Measurements from ENCODE around the gene CTSE. TPM values are rescaled to one million over a fixed set of nuclear protein-coding genes. Genes with fewer than 3 reads are reported as not detected.

Gene CTSE
- total and polyA plus RNA-seq, 12 donors: 0.07 to 0.11 TPM; not detected in 10

DNA sequence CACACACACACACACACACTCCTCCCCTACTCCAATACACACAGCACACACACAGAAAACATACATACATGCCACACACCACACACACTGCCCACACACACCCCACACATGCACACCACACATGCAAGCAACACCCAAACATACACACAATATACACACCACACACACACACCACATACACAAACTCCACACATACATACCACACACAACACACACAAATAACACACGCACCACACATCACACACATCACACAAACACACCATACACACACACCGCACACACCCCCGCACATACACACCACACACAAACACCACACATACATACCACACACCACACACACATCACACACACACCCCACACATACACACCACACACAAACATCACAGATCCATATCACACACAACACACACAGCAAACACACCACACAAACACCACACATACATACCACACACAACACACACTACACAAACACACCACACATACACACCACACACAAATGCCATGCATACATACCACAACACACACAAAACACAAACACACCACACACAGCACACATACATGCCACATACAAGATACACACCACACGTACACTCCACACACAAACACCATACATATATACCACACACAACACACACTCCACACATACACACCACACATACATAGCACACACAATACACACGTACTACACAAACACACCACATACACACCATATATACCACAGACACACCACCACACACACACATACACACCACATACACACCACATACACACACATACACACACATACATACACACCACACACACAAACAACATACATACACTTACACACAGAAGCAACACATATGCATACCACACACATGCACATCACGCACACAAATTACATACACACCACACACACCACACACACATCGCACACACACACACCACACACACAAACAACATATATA is 19.6 kb downstream of the CTSE start:
- Histone ChIP-seq H3K27ac (peak overlapping the region in 1 of 5 donors; percentile 20), H3K4me1 (replicated peaks in 1 of 2) (peaks cover 0 to 14% of the 10 kb centered on the region in 2 donors), H3K27me3 (no peaks in the 10 kb centered on the region), H3K9me3 (replicated peaks in 1 of 3) (no peaks in the 10 kb centered on the region), H3K36me3 (replicated peaks in 1 of 2) (no peaks in the 10 kb centered on the region), H3K4me3 (no peak overlapping the region)
- TF ChIP-seq, protein P1, sequence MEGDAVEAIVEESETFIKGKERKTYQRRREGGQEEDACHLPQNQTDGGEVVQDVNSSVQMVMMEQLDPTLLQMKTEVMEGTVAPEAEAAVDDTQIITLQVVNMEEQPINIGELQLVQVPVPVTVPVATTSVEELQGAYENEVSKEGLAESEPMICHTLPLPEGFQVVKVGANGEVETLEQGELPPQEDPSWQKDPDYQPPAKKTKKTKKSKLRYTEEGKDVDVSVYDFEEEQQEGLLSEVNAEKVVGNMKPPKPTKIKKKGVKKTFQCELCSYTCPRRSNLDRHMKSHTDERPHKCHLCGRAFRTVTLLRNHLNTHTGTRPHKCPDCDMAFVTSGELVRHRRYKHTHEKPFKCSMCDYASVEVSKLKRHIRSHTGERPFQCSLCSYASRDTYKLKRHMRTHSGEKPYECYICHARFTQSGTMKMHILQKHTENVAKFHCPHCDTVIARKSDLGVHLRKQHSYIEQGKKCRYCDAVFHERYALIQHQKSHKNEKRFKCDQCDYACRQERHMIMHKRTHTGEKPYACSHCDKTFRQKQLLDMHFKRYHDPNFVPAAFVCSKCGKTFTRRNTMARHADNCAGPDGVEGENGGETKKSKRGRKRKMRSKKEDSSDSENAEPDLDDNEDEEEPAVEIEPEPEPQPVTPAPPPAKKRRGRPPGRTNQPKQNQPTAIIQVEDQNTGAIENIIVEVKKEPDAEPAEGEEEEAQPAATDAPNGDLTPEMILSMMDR (IDR thresholded peaks at IDR 0.05): no peak
- TF ChIP-seq POLR2A (IDR thresholded peaks at IDR 0.05): no peak
- WGBS, 4 donors: 90 to 94% (median 93%) methylated on average over 7 of the region's 7 CpGs
- DNase-seq: no peak
- intact Hi-C loops (cut with DNase I): no loop called here

DNA sequence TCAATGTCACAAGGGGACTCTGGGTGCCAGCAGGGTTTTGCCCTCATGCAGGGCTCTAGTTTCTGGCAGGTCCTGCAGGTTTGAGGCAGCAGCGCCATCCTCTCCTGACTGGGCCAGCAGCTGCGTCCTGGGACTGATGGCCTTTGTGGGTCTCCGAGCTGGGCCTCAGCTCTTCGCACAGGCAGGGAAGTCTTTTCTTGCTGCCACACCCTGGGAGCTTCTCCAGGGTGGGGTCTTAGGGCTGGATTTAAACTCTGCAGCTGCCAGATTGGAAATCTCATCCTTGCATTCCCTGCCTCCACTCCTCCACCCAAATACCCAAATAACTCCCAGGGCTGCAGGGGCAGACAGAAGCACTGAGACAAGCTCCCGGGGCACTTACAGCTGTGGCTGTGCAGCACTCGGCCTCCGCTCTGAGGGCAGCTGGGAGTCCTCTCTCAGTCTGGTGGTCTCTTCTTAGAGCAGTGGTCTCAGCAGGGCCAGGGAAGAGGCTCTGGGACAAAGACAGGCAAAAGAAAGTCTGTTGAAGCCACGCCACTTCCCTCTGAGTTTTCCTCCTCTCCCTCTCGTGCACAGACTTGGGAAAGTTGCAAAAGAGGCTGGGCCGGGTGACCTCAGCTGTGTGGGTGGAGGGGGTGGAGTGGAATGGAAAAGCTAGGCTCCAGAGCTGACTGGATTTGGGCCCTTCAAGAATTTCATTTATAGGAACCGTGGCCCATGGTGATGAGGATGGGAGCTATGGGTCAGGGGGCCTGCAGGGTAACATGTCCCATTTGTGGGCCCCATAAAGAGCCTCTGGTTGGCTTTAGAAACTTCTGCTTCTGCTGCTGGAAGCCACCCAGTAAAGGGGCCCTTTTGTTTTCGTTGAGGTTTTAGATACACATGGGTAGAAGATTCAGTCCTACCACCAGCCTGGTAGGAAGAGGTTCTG is 20.6 kb downstream of the CTSE start, which contains the start of gene RAB7B:
TSS of gene RAB7B (minus strand) at position 525 of the 931 bp plus-strand sequence. CDS start 9,260 bp downstream, outside the sequence.
- Histone ChIP-seq H3K27me3 (no peaks in the 10 kb centered on the region), H3K27ac (peak within 1 kb of the TSS in 2 of 5 donors; percentile 42 to 49), H3K4me1 (replicated peaks in 1 of 2) (peaks cover 0 to 14% of the 10 kb centered on the region in 2 donors), H3K4me3 (peak within 1 kb of the TSS in 1 of 4 donors; percentile 23), H3K36me3 (replicated peaks in 1 of 2) (no peaks in the 10 kb centered on the region), H3K9me3 (replicated peaks in 1 of 3) (no peaks in the 10 kb centered on the region)
- TF ChIP-seq POLR2A (IDR thresholded peaks at IDR 0.05): no peak
- TF ChIP-seq, protein P1 (IDR thresholded peaks at IDR 0.05): no peak
- DNase-seq: peak; percentile 42 to 73 (median 62)
- intact Hi-C loops (cut with DNase I): no loop called here
- 53 to 63% (median 59%) methylated on average over 7 to 12 of the region's 12 CpGs for WGBS, 4 donors

DNA sequence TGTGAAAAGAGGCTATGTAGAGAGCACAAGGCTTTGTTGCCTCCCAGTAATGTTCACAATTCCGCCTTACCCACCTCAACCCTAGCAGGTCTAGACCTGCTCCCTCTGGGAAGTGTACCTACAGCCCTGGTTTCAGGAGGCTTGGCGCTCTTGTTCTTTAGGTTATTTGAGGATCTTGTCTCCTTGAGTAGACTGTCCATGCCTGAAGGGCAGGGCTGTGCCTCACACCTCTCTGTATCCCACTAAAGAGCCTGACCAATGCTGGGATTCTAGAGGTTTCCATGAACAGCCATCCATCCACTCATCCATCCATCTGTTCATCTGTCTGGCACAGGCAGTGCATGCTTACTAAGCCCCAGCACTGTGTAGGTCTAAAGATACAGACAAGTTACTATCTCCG is 21.5 kb downstream of the CTSE start:
- TF ChIP-seq, protein P1 (IDR thresholded peaks at IDR 0.05): no peak
- TF ChIP-seq POLR2A (IDR thresholded peaks at IDR 0.05): no peak
- no peak overlapping the region for H3K27ac ChIP-seq
- WGBS, 4 donors: 85 to 97% (median 92%) methylated on average over 3 of the region's 3 CpGs
- intact Hi-C loops (cut with DNase I): no loop called here
- no peaks in the 10 kb centered on the region for H3K36me3 ChIP-seq (replicated peaks in 1 of 2)
- DNase-seq: peak in 1 of 7 donors; percentile 38
- H3K9me3 ChIP-seq (replicated peaks in 1 of 3): no peaks in the 10 kb centered on the region
- no peaks in the 10 kb centered on the region for H3K27me3 ChIP-seq
- peaks cover 0 to 14% of the 10 kb centered on the region in 2 donors for H3K4me1 ChIP-seq (replicated peaks in 1 of 2)
- H3K4me3 ChIP-seq: no peak overlapping the region
